IgD-negative memory B cell (primary cell): ENCODE measurements around the gene KIF12. TPM values are rescaled to one million over a fixed set of nuclear protein-coding genes. Genes with fewer than 3 reads are reported as not detected.
A peak's percentile ranks its signal among the peaks of the same experiment; 100 is the strongest.

Experiments
- H3K27ac Mint-ChIP-seq, 3 donors: one replicate each; pipeline ENCODE4 v1.8.0; 2020 to 2022; ENCODE audit warnings: mild to moderate bottlenecking in 3 of 3, mixed read lengths in 3 of 3, moderate library complexity in 1 of 3
- H3K27me3 Mint-ChIP-seq: one replicate; pipeline ENCODE4 v1.8.0; 2021; ENCODE audit warnings: mixed read lengths
- H3K36me3 Mint-ChIP-seq: one replicate; pipeline ENCODE4 v1.8.0; 2020; ENCODE audit warnings: mild to moderate bottlenecking, mixed read lengths
- H3K4me1 Mint-ChIP-seq, 3 donors: one replicate each; pipeline ENCODE4 v1.8.0; 2020 to 2022; ENCODE audit warnings: mixed read lengths in 3 of 3, mild to moderate bottlenecking in 1 of 3
- H3K4me3 Mint-ChIP-seq, 4 donors: one replicate each; pipeline ENCODE4 v1.8.0; 2020 to 2022; ENCODE audit warnings: mild to moderate bottlenecking in 4 of 4, mixed read lengths in 4 of 4, moderate library complexity in 3 of 4
- H3K9me3 Mint-ChIP-seq, 3 donors: one replicate each; pipeline ENCODE4 v1.8.0; 2020 to 2021; ENCODE audit warnings: mixed read lengths in 3 of 3, mild to moderate bottlenecking in 1 of 3
- polyA plus RNA-seq: library from polyadenylated mRNA; unstranded; fragments of 300-500 nt; fragmentation: Illumina TruSeq; gene quantifications from one replicate; pipeline ENCODE4 v1.2.3, GENCODE V29; 2021

KIF12 gene
- polyA plus RNA-seq, 1 donor from 2014 or later, result not detected

DNA sequence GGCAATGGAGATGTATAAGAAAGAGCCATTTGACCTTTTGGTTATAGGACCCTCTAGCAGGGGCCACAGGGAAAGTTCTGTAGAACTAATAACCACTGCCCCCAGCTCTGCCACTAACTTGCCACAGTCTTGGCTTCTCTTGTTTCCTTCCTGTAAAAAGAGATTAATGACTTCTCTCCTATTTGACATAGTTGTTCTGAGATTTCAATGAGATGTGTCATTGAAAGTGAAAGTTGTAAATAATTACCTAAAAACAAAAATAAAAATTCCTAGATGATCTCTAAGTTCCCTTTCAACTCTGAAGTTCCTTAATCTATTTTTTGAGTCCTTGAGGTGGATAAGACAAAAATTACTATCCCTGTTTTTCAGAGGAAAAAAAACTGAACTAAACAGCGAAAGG lies 1.4 kb upstream of the KIF12 start:
- H3K27me3 Mint-ChIP-seq, result peaks cover 16% of the 10 kb centered on the region
- no peak overlapping the region for H3K4me3 Mint-ChIP-seq
- H3K36me3 Mint-ChIP-seq, result no peaks in the 10 kb centered on the region
- H3K4me1 Mint-ChIP-seq, result peaks cover 0 to 5% (median 0%) of the 10 kb centered on the region in 3 donors
- peaks cover 5 to 10% (median 7%) of the 10 kb centered on the region in 3 donors for H3K9me3 Mint-ChIP-seq
- H3K27ac Mint-ChIP-seq, result no peak overlapping the region

- peaks cover 22% of the 10 kb centered on the region for H3K27me3 Mint-ChIP-seq
Observed at GRCh38 chr9:114099669-114100270, 678 bp upstream of the KIF12 start.

GRCh38 chr9:114098021-114098935 lies 814 bp downstream of the KIF12 start:
- Mint-ChIP-seq H3K4me1 (peaks cover 0 to 5% (median 0%) of the 10 kb centered on the region in 3 donors), H3K27ac (no peak overlapping the region), H3K27me3 (peaks cover 24% of the 10 kb centered on the region), H3K4me3 (no peak overlapping the region), H3K9me3 (peaks cover 5 to 10% (median 7%) of the 10 kb centered on the region in 3 donors), H3K36me3 (peaks cover 2% of the 10 kb centered on the region)

More at GRCh38 chr9:114099669-114100270, 678 bp upstream of the KIF12 start:
- H3K9me3 Mint-ChIP-seq, result peaks cover 5 to 10% (median 7%) of the 10 kb centered on the region in 3 donors
- peaks cover under 1% of the 10 kb centered on the region for H3K36me3 Mint-ChIP-seq
- peaks cover 0 to 5% (median 0%) of the 10 kb centered on the region in 3 donors for H3K4me1 Mint-ChIP-seq
- H3K4me3 Mint-ChIP-seq, result no peak overlapping the region
- H3K27ac Mint-ChIP-seq, result no peak overlapping the region

DNA sequence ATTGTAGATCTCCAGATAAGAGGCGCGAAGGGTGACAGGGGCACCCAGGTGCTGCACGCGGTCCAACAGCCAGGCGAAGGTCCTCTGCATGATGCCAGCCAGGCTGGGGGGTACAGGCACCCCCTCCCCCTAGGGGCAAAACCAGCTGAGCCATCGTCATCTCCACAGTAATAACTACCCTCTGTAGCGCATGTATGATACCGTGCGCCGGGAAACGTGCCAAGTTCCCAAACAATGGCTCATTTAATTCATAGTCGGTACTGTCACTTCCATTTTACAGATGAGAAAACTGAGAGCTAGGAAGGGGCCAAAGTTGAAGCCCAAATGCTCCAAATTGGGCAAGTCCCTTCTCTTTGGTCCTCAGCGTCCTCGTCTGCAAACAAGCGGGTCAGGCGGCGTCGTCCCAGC lies 1.5 kb downstream of the KIF12 start:
- peaks cover 0 to 5% (median 0%) of the 10 kb centered on the region in 3 donors for H3K4me1 Mint-ChIP-seq
- H3K27me3 Mint-ChIP-seq, result peaks cover 23% of the 10 kb centered on the region
- H3K36me3 Mint-ChIP-seq, result peaks cover 2% of the 10 kb centered on the region
- H3K4me3 Mint-ChIP-seq, result peak overlapping the region in 2 of 4 donors; percentile 77 to 90
- H3K27ac Mint-ChIP-seq, result no peak overlapping the region
- H3K9me3 Mint-ChIP-seq, result peaks cover 5 to 8% (median 6%) of the 10 kb centered on the region in 3 donors

DNA sequence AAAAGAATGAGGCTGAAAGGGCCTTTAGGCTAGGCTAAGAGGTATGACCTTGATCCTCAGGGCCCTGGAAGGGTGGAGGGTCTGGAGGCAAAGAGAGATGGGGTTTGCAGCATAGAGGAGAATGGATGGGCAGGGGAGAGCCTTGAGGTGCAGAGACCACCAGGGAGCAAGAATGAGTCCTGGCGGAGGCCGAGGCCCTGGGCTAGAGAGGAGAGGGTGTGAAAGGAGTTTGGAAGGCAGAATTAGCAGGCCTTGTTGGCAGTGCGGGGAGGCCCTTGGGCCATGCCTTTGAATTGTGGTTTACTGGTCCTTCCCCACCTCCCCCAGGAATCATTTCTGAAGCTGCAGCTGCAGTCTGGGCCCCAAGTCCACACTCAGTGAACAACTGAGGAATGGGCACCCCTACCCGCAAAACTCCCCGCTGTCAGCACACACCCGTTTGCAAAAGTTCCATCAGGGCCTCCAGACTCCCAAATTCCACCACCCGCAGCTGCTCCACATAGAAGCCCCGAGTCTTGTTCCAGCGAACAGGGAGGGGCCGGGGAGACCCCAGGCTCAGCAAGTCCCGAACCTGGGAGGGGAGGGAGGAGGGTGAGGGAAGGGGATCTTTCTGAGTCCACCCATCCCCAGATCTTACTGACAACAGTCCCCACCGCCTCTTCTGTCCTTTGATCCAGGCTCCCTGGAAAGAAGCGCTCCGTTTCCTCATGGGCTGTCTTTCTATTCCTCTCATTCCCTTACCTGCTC lies 2.1 kb downstream of the KIF12 start:
- Mint-ChIP-seq H3K27ac (no peak overlapping the region), H3K4me1 (peaks cover 0 to 5% (median 0%) of the 10 kb centered on the region in 3 donors), H3K9me3 (peaks cover 3 to 5% (median 5%) of the 10 kb centered on the region in 3 donors), H3K27me3 (peaks cover 23% of the 10 kb centered on the region), H3K4me3 (peak overlapping the region in 2 of 4 donors; percentile 77 to 90), H3K36me3 (peaks cover 2% of the 10 kb centered on the region)

GRCh38 chr9:114096041-114096511 lies 3.0 kb downstream of the KIF12 start:
- H3K36me3 Mint-ChIP-seq, result peaks cover 2% of the 10 kb centered on the region
- H3K4me1 Mint-ChIP-seq, result peaks cover 0 to 5% (median 0%) of the 10 kb centered on the region in 3 donors
- H3K27ac Mint-ChIP-seq, result no peak overlapping the region
- H3K4me3 Mint-ChIP-seq, result peak overlapping the region in 1 of 4 donors; percentile 88
- peaks cover 20% of the 10 kb centered on the region for H3K27me3 Mint-ChIP-seq
- H3K9me3 Mint-ChIP-seq, result peaks cover 0 to 2% (median 0%) of the 10 kb centered on the region in 3 donors

GRCh38 chr9:114094971-114095370 lies 4.1 kb downstream of the KIF12 start:
- peaks cover 24% of the 10 kb centered on the region for H3K27me3 Mint-ChIP-seq
- H3K4me1 Mint-ChIP-seq, result peaks cover 0 to 5% (median 0%) of the 10 kb centered on the region in 3 donors
- H3K9me3 Mint-ChIP-seq, result no peaks in the 10 kb centered on the region
- H3K4me3 Mint-ChIP-seq, result no peak overlapping the region
- H3K27ac Mint-ChIP-seq, result no peak overlapping the region
- H3K36me3 Mint-ChIP-seq, result peaks cover 2% of the 10 kb centered on the region

GRCh38 chr9:114093761-114094505 lies 5.2 kb downstream of the KIF12 start:
- Mint-ChIP-seq H3K27ac (no peak overlapping the region), H3K36me3 (peaks cover 2% of the 10 kb centered on the region), H3K4me3 (no peak overlapping the region), H3K27me3 (peaks cover 23% of the 10 kb centered on the region), H3K4me1 (peaks cover 0 to 5% (median 0%) of the 10 kb centered on the region in 3 donors), H3K9me3 (no peaks in the 10 kb centered on the region)

DNA sequence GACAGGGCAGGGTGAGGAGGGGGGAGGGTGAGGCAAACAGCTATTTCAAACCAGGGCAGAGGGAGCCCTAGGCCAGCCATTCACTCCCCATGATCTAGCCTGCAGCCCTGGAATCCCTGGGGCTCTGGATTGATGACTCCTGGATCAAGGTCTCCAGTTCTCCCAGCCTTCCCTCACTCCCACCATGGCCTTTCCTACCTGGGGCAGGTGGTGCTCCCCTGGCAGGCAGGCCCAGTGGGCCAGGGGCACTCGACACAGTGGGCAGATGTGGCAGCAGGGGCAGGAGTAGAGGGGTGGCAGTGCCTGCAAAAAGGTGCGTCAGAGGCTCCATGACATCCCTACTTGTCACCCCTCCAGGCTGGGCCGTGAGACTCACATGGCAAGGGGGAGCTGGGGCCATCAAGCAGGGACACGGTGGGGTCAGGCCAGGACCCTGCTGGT lies 6.0 kb downstream of the KIF12 start:
- Mint-ChIP-seq H3K27me3 (peaks cover 23% of the 10 kb centered on the region), H3K4me3 (no peak overlapping the region), H3K4me1 (peaks cover 0 to 5% (median 0%) of the 10 kb centered on the region in 3 donors), H3K36me3 (peaks cover 2% of the 10 kb centered on the region), H3K9me3 (no peaks in the 10 kb centered on the region), H3K27ac (no peak overlapping the region)

DNA sequence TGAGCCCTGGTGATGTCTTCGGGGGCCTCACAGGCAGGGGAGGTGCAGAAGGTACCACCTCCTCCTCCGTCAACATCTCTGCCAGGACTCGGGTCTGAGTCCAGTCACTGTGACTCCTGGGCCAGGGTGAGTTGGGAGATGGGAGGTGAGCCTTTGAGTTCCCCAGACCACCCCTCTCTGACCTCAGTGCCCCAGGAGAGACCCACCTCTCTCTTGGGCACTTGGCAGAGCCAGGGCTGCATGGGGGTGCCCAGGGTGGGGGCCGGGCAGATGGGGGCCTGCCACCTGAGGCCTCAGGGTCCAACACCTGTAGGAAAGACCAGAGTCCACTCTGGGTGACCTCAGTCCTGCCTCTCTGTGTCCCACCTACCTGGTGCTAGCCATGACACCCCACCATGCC lies 6.8 kb downstream of the KIF12 start:
- peaks cover 0 to 1% (median 0%) of the 10 kb centered on the region in 3 donors for H3K4me1 Mint-ChIP-seq
- H3K27ac Mint-ChIP-seq, result no peak overlapping the region
- H3K27me3 Mint-ChIP-seq, result peaks cover 19% of the 10 kb centered on the region
- peaks cover 2% of the 10 kb centered on the region for H3K36me3 Mint-ChIP-seq
- no peaks in the 10 kb centered on the region for H3K9me3 Mint-ChIP-seq
- H3K4me3 Mint-ChIP-seq, result no peak overlapping the region

DNA sequence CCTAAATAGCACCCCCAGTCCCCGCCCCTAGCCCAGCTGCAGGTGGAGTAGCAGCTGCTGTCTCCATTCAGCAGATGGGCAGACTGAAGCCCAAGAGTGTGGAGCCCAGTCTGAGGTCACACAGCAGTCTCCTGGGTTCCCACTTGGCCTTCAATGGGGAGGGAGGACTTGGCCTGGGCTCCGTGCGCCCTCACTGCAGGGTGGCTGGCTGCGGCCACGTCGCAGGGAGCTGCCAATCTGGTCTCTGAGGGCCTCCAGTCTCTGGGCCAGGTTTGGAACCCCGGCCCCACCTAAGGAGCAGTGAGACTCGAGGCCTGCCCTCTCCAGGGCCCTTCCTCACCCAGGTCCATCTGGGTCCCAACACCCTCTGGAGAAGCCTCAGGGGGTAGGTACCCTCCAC lies 7.4 kb downstream of the KIF12 start:
- H3K9me3 Mint-ChIP-seq, result no peaks in the 10 kb centered on the region
- H3K36me3 Mint-ChIP-seq, result peaks cover 2% of the 10 kb centered on the region
- H3K4me3 Mint-ChIP-seq, result no peak overlapping the region
- H3K4me1 Mint-ChIP-seq, result peaks cover 0 to 1% (median 0%) of the 10 kb centered on the region in 3 donors
- H3K27me3 Mint-ChIP-seq, result peaks cover 14% of the 10 kb centered on the region
- H3K27ac Mint-ChIP-seq, result no peak overlapping the region

GRCh38 chr9:114090798-114091197 lies 8.3 kb downstream of the KIF12 start:
- peaks cover 2% of the 10 kb centered on the region for H3K36me3 Mint-ChIP-seq
- H3K27ac Mint-ChIP-seq, result no peak overlapping the region
- H3K4me1 Mint-ChIP-seq, result no peaks in the 10 kb centered on the region
- peaks cover 14% of the 10 kb centered on the region for H3K27me3 Mint-ChIP-seq
- H3K9me3 Mint-ChIP-seq, result no peaks in the 10 kb centered on the region
- H3K4me3 Mint-ChIP-seq, result no peak overlapping the region

GRCh38 chr9:114089206-114089840 lies 9.8 kb downstream of the KIF12 start:
- no peak overlapping the region for H3K4me3 Mint-ChIP-seq
- no peaks in the 10 kb centered on the region for H3K9me3 Mint-ChIP-seq
- H3K4me1 Mint-ChIP-seq, result no peaks in the 10 kb centered on the region
- H3K27ac Mint-ChIP-seq, result no peak overlapping the region
- H3K36me3 Mint-ChIP-seq, result no peaks in the 10 kb centered on the region
- H3K27me3 Mint-ChIP-seq, result peaks cover 6% of the 10 kb centered on the region
